ENCODE measurements around the gene ZDHHC23. TPM values are rescaled to one million over a fixed set of nuclear protein-coding genes. Genes with fewer than 3 reads are reported as not detected.

Gene ZDHHC23, protein sequence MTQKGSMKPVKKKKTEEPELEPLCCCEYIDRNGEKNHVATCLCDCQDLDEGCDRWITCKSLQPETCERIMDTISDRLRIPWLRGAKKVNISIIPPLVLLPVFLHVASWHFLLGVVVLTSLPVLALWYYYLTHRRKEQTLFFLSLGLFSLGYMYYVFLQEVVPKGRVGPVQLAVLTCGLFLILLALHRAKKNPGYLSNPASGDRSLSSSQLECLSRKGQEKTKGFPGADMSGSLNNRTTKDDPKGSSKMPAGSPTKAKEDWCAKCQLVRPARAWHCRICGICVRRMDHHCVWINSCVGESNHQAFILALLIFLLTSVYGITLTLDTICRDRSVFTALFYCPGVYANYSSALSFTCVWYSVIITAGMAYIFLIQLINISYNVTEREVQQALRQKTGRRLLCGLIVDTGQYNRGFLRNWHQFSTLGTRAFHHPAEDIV
- total RNA-seq, result 0.49 and 2.3 TPM in 2 replicates

DNA sequence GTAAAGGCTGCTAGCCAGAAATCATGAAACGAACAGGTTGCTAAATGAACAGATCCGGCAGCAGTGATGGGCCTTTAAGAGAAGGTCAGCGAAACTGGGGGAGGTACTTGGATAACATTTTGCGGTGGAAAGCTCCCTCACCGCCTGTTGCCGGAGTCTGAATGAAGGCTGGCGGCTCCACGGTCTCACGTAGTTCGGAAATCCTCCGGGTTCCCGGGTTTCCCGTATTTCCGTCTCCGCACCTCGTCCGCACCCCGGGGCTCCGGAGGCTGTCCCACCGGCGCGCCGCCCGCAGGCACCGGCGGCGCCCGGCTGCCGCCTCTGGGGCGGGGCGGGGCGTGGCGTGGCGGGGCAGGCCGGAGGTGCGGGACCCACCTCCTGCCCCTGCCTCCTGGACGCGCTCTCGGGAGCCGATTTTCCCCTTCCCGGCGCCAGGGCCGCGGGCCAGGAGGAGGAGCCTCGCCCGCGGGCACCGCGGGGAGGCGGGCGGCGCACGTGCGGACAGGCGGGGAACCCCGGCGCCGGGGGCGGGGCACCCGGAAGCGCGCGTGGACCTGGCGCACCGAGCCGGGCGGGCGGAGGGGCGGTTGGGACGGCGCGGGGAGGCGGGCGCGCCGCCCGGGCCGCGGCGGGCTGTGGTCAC is at the start of gene ZDHHC23:
Gene ZDHHC23, plus strand, starts transcription at position 642 of the 643 bp plus-strand sequence. CDS start 790 bp downstream, outside the sequence.

Other genes starting within 250 kb of the ZDHHC23 start
- 186 and 192 TPM in 2 replicates for gene NAA50, start 201.8 kb upstream of the ZDHHC23 start, total RNA-seq
- gene ATP6V1A, start 201.0 kb upstream of the ZDHHC23 start, total RNA-seq, result 60.2 and 61.9 TPM in 2 replicates
- gene GRAMD1C, start 109.2 kb upstream of the ZDHHC23 start, total RNA-seq, result 1.4 and 1.7 TPM in 2 replicates
- gene CCDC191, start 108.5 kb downstream of the ZDHHC23 start, total RNA-seq, result 1.3 and 1.8 TPM in 2 replicates
- 9.9 and 15.5 TPM in 2 replicates for gene QTRT2, start 108.7 kb downstream of the ZDHHC23 start, total RNA-seq
- gene DRD3, start 231.0 kb downstream of the ZDHHC23 start, total RNA-seq, result not detected in 2 replicates

Measured in airway epithelial cell (primary cell).